IMR-90 (cell line): ENCODE measurements around the gene TTC16.
"Not testable (repeated sequence)": the region's sequence is repeated elsewhere in the genome, so short reads cannot be mapped to it uniquely, and the experiment has no call there.

Source experiments
- BHLHE40 ChIP-seq: fragments of 150-350 bp; IDR thresholded peaks from 2 replicates; pipeline ENCODE4 v1.6.1; 2016; ENCODE audit warnings: mild to moderate bottlenecking, low read depth, low read length
- CEBPB ChIP-seq: IDR thresholded peaks from 2 replicates; pipeline ENCODE4 v1.6.1; 2012; ENCODE audit warnings: low read depth, low read length, improper control_type of control experiment
- FOS ChIP-seq: fragments of 150-350 bp; IDR thresholded peaks from 2 replicates; pipeline ENCODE4 v1.6.1; 2016; ENCODE audit warnings: low read depth, low read length
- MAFK ChIP-seq: IDR thresholded peaks from 2 replicates; pipeline ENCODE4 v1.6.1; 2012; ENCODE audit warnings: low read depth, low read length, improper control_type of control experiment
- MAZ ChIP-seq: IDR thresholded peaks from 2 replicates; pipeline ENCODE4 v1.6.1; 2012; ENCODE audit warnings: low read depth, mild to moderate bottlenecking, low read length, improper control_type of control experiment, moderate library complexity, borderline replicate concordance
- MXI1 ChIP-seq: IDR thresholded peaks from 2 replicates; pipeline ENCODE4 v1.6.1; 2012; ENCODE audit warnings: low read depth, mild to moderate bottlenecking, low read length, moderate library complexity, borderline replicate concordance
- POLR2A ChIP-seq: IDR thresholded peaks from 2 replicates; pipeline ENCODE4 v1.6.1; 2012; ENCODE audit warnings: mild to moderate bottlenecking, low read depth, low read length
- RAD21 ChIP-seq: IDR thresholded peaks from 2 replicates; pipeline ENCODE4 v1.6.1; 2012; ENCODE audit warnings: low read length, improper control_type of control experiment
- RCOR1 ChIP-seq: IDR thresholded peaks from 2 replicates; pipeline ENCODE4 v1.6.1; 2012; ENCODE audit warnings: mild to moderate bottlenecking, low read length, improper control_type of control experiment; ENCODE audit not compliant: insufficient replicate concordance
- SMC3 ChIP-seq: fragments of 150-350 bp; IDR thresholded peaks from 2 replicates; pipeline ENCODE4 v1.6.1; 2016; ENCODE audit warnings: low read depth, mild to moderate bottlenecking, antibody characterized with exemption, low read length, moderate library complexity
- TF ChIP-seq, protein P1 (sequence below): conservative IDR thresholded peaks from 2 replicates; pipeline ENCODE4 v1.5.1; 2012; ENCODE audit warnings: mild to moderate bottlenecking, low read depth, low read length, improper control_type of control experiment
- TF ChIP-seq, protein P2 (sequence below): fragments of 150-350 bp; IDR thresholded peaks from 2 replicates; pipeline ENCODE4 v1.6.1; 2017; ENCODE audit warnings: mild to moderate bottlenecking, antibody characterized with exemption, low read length, low read depth
- TF ChIP-seq, protein P3 (sequence below): fragments of 150-350 bp; IDR thresholded peaks from 2 replicates; pipeline ENCODE4 v1.6.1; 2016; ENCODE audit warnings: low read depth, mild to moderate bottlenecking, low read length, moderate library complexity, borderline replicate concordance

DNA sequence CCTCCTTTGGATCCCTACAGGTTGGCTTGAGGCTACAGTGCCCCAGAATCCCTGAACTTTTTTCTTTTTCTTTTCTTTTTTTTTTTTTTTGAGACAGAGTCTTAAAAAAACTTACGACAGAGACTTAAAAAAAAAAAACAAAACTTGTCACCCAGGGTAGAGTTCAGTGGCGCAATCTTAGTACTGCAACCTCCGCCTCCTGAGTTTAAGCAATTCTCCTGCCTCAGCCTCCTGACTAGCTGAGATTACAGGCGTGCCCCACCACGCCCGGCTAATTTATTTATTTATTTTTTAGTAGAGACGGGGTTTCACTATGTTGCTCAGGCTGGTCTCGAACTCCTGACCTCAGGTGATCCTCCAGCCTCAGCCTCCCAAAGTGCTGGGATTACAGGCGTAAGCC is 65.0 kb downstream of the TTC16 start:
- TF ChIP-seq, protein P1, sequence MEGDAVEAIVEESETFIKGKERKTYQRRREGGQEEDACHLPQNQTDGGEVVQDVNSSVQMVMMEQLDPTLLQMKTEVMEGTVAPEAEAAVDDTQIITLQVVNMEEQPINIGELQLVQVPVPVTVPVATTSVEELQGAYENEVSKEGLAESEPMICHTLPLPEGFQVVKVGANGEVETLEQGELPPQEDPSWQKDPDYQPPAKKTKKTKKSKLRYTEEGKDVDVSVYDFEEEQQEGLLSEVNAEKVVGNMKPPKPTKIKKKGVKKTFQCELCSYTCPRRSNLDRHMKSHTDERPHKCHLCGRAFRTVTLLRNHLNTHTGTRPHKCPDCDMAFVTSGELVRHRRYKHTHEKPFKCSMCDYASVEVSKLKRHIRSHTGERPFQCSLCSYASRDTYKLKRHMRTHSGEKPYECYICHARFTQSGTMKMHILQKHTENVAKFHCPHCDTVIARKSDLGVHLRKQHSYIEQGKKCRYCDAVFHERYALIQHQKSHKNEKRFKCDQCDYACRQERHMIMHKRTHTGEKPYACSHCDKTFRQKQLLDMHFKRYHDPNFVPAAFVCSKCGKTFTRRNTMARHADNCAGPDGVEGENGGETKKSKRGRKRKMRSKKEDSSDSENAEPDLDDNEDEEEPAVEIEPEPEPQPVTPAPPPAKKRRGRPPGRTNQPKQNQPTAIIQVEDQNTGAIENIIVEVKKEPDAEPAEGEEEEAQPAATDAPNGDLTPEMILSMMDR, result not testable (repeated sequence)
- TF ChIP-seq, protein P2, sequence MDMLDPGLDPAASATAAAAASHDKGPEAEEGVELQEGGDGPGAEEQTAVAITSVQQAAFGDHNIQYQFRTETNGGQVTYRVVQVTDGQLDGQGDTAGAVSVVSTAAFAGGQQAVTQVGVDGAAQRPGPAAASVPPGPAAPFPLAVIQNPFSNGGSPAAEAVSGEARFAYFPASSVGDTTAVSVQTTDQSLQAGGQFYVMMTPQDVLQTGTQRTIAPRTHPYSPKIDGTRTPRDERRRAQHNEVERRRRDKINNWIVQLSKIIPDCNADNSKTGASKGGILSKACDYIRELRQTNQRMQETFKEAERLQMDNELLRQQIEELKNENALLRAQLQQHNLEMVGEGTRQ, result not testable (repeated sequence)
- TF ChIP-seq, protein P3, sequence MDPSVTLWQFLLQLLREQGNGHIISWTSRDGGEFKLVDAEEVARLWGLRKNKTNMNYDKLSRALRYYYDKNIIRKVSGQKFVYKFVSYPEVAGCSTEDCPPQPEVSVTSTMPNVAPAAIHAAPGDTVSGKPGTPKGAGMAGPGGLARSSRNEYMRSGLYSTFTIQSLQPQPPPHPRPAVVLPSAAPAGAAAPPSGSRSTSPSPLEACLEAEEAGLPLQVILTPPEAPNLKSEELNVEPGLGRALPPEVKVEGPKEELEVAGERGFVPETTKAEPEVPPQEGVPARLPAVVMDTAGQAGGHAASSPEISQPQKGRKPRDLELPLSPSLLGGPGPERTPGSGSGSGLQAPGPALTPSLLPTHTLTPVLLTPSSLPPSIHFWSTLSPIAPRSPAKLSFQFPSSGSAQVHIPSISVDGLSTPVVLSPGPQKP, result not testable (repeated sequence)
- TF ChIP-seq POLR2A, MAZ, SMC3, MAFK, MXI1, RAD21, CEBPB, BHLHE40, FOS, RCOR1: not testable (repeated sequence)
